Ascending aorta (tissue), 2 donors: ENCODE measurements around the gene KIN. TPM values are rescaled to one million over a fixed set of nuclear protein-coding genes. Genes with fewer than 3 reads are reported as not detected.

ENCODE experiments used
- DNase-seq, 2 donors: peaks; one replicate each; pipeline ENCODE4 v3.0.0-alpha.2; 2019; ENCODE audit warnings: low spot score in 2 of 2
- H3K27ac ChIP-seq, 2 donors: fragments of 200-600 bp; sonication (generic); one replicate each; pipeline ENCODE4 v1.5.1; 2016 to 2017; ENCODE audit warnings: mild to moderate bottlenecking in 1 of 2
- H3K27me3 ChIP-seq: fragments of 200-600 bp; sonication (generic); one replicate; pipeline ENCODE4 v1.5.1; 2017
- H3K36me3 ChIP-seq, 2 donors: fragments of 200-600 bp; sonication (generic); one replicate each; pipeline ENCODE4 v1.5.1; 2016
- H3K4me1 ChIP-seq, 2 donors: fragments of 200-600 bp; sonication (generic); one replicate each; pipeline ENCODE4 v1.5.1; 2016 to 2017; ENCODE audit warnings: mild to moderate bottlenecking in 1 of 2
- H3K4me3 ChIP-seq, 2 donors: fragments of 200-600 bp; sonication (generic); one replicate each; pipeline ENCODE4 v1.5.1; 2016 to 2017; ENCODE audit warnings: mild to moderate bottlenecking in 1 of 2
- H3K9me3 ChIP-seq, 2 donors: fragments of 200-600 bp; sonication (generic); one replicate each; pipeline ENCODE4 v1.5.1; 2016
- CTCF ChIP-seq, 3 experiments: fragments of 200-600 bp in 2 of 3; fragments of 450-650 bp in 1 of 3; sonication (generic) in 2 of 3; IDR thresholded peaks; one replicate each; pipeline ENCODE4 v1.5.1; 2016 to 2019; ENCODE audit warnings: antibody characterized with exemption in 3 of 3, mild to moderate bottlenecking in 1 of 3, moderate library complexity in 1 of 3
- intact Hi-C: fragments of 100-400 bp; cut with DNase I; formaldehyde crosslinking; loops from one replicate; pipeline ENCODE4 v1.15.1; 2023
- total RNA-seq: library from RNA; depleted of rRNA; stranded (reverse); fragments of >200 nt; gene quantifications from one replicate; pipeline ENCODE4 v1.1.0, GENCODE V29; 2016

KIN gene
- total RNA-seq, 1 donor from 2014 or later, result 8.1 TPM

- intact Hi-C loops, result no loop called here
- Histone ChIP-seq H3K4me3 (no peak within 1 kb of the TSS), H3K4me1 (no peaks in the 10 kb centered on the region), H3K36me3 (no peaks in the 10 kb centered on the region), H3K27me3 (no peaks in the 10 kb centered on the region), H3K9me3 (no peaks in the 10 kb centered on the region), H3K27ac (no peak within 1 kb of the TSS)
- no peak for DNase-seq
- TF ChIP-seq CTCF (IDR thresholded peaks at IDR 0.05), result no peak
These were observed 84.7 kb downstream of the KIN start, which contains the start of gene ITIH2 for GRCh38 chr10:7703140-7703539. TSS of gene ITIH2 (plus strand) at chr10:7703316. CDS start at chr10:7703435, 119 bp downstream.

GRCh38 chr10:7702288-7702812 is 85.4 kb downstream of the KIN start:
- no peak for DNase-seq
- no peaks in the 10 kb centered on the region for H3K27me3 ChIP-seq
- intact Hi-C loops, result no loop called here
- H3K27ac ChIP-seq, result no peak overlapping the region
- H3K9me3 ChIP-seq, result no peaks in the 10 kb centered on the region
- H3K4me1 ChIP-seq, result peaks cover 0 to 6% of the 10 kb centered on the region in 2 donors
- no peaks in the 10 kb centered on the region for H3K36me3 ChIP-seq
- TF ChIP-seq CTCF (IDR thresholded peaks at IDR 0.05), result no peak
- no peak overlapping the region for H3K4me3 ChIP-seq

- DNase-seq, result no peak
- no peak for TF ChIP-seq CTCF (IDR thresholded peaks at IDR 0.05)
These were observed 86.5 kb downstream of the KIN start for GRCh38 chr10:7701158-7701742.

More at GRCh38 chr10:7701158-7701742, 86.5 kb downstream of the KIN start:
- H3K9me3 ChIP-seq, result no peaks in the 10 kb centered on the region
- no peaks in the 10 kb centered on the region for H3K36me3 ChIP-seq
- no peaks in the 10 kb centered on the region for H3K27me3 ChIP-seq
- H3K4me1 ChIP-seq, result peaks cover 5 to 15% of the 10 kb centered on the region in 2 donors
- H3K27ac ChIP-seq, result no peak overlapping the region
- intact Hi-C loops, result no loop called here
- H3K4me3 ChIP-seq, result no peak overlapping the region

Other genes with a start within 250 kb of the KIN start
- 19.4 TPM for gene ITIH5, start 121.0 kb downstream of the KIN start, total RNA-seq
- 2.4 TPM for gene ITIH2, start 84.7 kb downstream of the KIN start, total RNA-seq
- 132 TPM for gene ATP5F1C, start 184 bp upstream of the KIN start, total RNA-seq
- 8.5 TPM for gene TAF3, start 30.5 kb upstream of the KIN start, total RNA-seq